Measurements from ENCODE around the gene USP31. TPM values are rescaled to one million over a fixed set of nuclear protein-coding genes. Genes with fewer than 3 reads are reported as not detected.

Gene USP31
- total RNA-seq, 1 donor from 2014 or later, result 7.7 TPM

GRCh38 chr16:23064639-23065038 is 84.6 kb downstream of the USP31 start:
- intact Hi-C loops (cut with micrococcal nuclease), result no loop called here

- intact Hi-C loops (cut with micrococcal nuclease), result no loop called here
These were observed 86.7 kb downstream of the USP31 start for GRCh38 chr16:23062524-23062923.

GRCh38 chr16:23061669-23062068 is 87.6 kb downstream of the USP31 start:
- intact Hi-C loops (cut with micrococcal nuclease), result loop anchor here (2.0 kb wide), 1 partner anchor 163 kb away; no protein-coding TSS in a partner anchor

GRCh38 chr16:23060458-23061320 is 88.6 kb downstream of the USP31 start:
- intact Hi-C loops (cut with micrococcal nuclease), result loop anchor here (2.0 kb wide), 1 partner anchor 162 kb away; no protein-coding TSS in a partner anchor

DNA sequence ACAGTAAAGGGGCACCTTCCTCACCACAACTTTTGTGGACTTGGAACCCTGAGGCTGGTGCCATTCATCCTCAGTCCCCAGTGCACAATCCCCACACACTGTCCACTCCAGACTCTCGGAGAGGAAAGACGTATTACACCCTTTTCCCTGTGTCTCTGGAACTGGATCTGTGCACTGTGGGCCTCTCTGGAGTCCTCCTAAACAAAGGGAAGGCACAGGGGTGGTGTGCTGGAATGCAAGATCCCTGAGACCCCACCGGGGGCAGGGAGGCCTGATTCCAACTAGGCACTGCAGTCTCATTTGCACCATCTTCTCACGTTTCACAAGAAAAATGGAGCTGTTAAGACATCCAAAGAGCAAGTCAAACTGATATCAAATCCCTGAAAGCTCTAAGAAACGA is 89.8 kb downstream of the USP31 start:
- intact Hi-C loops (cut with micrococcal nuclease), result no loop called here

DNA sequence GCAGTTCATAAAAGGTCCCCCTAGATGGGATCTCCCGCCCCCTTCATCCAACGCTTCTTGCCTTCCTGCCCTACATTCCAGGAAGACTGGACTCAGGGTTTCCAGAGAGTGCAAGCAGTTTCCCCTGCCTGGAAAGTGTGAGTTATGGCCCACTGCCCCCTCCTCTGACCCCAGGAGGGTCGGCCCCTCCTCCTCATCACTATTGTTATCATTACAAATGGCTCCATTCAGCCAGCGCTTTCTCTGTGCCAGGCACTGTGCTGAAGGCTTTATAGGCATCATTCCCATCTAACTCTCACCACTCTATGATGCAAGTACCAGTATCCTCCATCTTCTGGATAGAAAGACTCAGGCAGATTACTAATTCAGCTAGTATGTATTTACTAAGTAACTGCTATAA is 90.7 kb downstream of the USP31 start:
- intact Hi-C loops (cut with micrococcal nuclease), result no loop called here

- intact Hi-C loops (cut with micrococcal nuclease), result no loop called here
These were observed 92.1 kb downstream of the USP31 start for GRCh38 chr16:23057013-23057596.

GRCh38 chr16:23055481-23055880 is 93.8 kb downstream of the USP31 start:
- intact Hi-C loops (cut with micrococcal nuclease), result no loop called here

DNA sequence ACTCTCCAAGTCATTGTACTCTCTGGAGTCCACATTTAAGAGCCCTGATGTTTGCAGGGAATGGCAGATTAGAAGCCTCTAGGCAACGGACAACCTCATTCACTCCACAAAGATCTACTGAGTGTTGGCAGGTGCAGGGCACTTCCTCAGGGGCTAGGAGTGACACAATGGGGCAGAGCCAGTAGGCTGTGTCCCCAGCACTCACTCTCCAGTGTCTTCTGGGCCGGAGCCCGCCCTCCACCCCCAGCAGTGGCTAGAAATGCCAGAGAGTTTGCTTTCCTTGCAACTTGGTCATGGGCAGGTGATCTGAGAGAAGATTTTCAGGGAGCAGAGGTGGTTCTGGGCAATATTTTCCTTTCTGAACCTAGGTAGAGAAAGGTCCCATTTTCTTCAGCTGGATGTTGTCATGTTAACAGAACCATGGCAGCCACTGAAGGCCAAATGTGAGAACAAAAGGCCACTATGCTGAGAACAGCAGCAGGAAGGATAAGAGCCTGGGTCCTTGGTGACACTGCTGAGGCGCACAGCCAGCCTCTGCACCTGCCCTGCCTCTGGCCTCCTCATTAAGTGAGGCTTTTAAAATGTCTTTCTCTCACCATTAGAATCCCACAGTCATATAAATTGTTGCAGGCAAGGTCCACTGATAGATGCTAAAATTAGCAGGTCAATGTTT is 96.2 kb downstream of the USP31 start:
- intact Hi-C loops (cut with micrococcal nuclease), result no loop called here

DNA sequence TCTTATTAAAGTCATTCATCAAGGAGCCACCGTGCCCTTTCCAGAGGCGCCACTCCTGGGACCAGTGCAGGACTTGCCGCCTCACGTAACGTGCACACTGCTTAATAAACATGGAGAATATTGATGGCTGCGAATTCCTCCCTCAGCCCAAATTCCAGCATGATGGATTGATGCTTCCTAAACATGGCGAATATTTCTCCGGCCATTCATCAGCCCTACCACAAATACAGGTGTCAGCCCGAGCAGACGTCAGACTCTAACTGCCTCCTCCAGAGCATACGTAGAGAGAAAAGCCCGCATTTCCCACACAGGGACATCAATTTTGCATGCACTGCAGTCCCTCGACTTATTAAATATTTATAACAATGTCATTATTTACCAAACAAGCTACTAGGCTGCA is 97.0 kb downstream of the USP31 start:
- intact Hi-C loops (cut with micrococcal nuclease), result no loop called here

- intact Hi-C loops (cut with micrococcal nuclease), result no loop called here
These were observed 97.7 kb downstream of the USP31 start for GRCh38 chr16:23051587-23051986.

DNA sequence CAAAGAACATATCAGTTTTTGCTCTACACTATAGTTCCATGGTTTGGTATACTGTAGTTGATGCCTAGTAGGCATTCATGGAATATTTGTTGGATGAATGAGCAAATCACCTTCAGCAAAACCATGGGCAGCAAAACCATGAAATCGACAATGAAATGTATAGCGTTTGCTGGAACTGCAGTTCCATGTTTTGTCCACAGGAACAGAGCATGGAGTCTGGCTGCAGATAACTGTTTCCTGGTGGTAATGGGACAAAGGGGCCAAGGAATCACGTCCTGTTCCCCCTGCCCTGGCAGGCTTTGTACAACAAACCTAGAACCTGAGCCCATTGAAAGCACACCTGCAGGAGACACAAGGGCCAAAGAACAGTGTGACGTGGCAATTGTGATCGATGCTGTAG is 101.1 kb downstream of the USP31 start:
- intact Hi-C loops (cut with micrococcal nuclease), result no loop called here

DNA sequence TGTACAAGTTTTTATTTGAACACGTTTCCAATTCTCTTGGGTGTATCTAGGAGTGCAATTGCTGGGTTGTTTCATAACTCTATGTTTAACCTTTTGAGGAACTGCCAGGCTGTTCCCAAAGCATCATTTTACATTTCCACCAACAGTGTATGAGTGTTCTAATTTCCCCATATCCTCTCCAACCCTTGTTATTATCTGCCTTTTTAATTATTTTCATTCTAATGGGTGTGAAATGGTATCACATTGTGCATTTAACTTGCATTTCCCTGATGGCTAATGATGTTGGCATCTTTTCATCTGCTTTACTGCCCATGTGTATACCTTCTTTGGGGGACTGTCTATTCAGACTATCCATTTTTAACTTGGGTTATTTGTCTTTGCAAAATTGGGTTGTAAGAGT is 104.2 kb downstream of the USP31 start:
- intact Hi-C loops (cut with micrococcal nuclease), result no loop called here

GRCh38 chr16:23040246-23040645 is 109.0 kb downstream of the USP31 start:
- intact Hi-C loops (cut with micrococcal nuclease), result no loop called here

- intact Hi-C loops (cut with micrococcal nuclease), result no loop called here
These were observed 110.1 kb downstream of the USP31 start for GRCh38 chr16:23039118-23039517.

- intact Hi-C loops (cut with micrococcal nuclease), result no loop called here
These were observed 114.0 kb downstream of the USP31 start for GRCh38 chr16:23035240-23035639.

DNA sequence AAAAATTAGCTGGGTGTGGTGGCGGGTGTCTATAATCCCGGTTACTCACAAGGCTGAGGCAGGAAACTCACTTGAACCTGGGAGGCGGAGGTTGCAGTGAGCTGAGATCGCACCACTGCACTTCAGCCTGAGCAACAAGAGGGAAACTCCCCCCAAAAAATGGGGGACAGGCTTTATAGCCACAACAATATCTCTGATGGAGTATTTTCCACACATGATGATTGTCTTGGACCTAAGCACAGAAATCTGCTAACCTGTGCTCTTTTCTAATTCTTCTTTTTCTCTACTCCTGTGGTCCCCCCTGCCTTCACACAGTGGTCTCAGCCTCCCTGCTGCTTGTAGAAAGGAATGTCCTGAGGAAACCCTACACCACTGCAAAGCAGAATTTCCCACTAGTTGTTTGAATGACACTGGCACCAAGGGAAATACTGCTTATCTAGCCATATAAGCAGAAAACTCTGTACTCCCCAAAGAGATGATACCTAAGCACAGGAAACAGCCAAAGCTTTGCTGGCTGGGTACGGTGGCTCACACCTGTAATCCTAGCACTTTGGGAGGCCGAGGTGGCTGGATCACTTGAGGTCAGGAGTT is 117.6 kb downstream of the USP31 start:
- intact Hi-C loops (cut with micrococcal nuclease), result no loop called here

DNA sequence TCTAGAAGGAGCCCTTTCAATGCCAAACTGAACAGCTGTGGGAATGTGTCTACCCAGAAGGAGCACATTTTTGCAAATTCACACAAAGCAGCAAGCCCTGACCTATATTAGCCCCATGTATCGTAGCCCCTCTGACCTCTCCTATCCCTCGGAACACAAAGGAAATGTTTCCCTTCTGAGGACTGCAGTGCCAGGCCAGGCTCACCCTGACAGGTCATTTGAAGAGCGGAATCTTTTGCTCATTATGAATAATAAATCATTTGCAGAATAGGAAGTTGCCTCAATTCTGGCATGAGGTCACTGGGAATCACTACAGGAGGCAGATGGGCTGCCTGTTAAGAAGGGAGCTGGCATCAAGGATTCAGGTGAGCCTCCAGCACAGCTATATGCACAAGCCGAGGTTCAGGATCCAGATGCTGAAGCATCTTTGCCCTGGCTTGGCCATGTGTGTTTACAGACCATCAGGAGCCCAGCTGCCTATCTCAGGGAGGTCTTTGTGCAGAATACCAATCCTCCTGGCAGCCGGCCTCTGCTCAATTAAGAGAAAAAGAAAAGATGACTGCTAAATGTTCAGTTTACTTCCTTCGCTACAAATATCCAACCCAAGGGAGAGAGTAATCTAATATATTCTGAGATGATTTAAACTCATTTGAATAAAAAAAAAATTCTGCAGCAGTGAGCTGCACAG is 119.4 kb downstream of the USP31 start:
- intact Hi-C loops (cut with micrococcal nuclease), result no loop called here

DNA sequence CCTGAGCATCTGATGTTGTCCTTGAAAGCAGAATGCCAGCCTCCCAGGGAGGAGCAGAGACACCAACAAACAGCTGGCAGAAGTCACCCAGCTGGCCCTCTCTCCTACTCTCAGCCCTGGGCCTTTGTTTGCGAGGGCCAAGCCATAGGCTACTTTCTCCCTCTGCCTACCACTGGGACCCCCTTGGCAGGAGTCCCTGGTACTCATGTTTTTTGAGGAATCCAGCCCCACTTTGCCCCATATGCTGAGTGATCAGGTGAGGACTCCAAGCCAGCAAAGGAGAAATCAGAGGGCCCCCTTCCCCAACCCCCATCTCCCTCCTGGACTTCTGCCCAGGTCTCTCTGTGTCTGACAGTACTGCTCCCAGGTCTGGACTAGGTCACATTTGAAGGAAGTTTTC is 121.9 kb downstream of the USP31 start:
- intact Hi-C loops (cut with micrococcal nuclease), result no loop called here

DNA sequence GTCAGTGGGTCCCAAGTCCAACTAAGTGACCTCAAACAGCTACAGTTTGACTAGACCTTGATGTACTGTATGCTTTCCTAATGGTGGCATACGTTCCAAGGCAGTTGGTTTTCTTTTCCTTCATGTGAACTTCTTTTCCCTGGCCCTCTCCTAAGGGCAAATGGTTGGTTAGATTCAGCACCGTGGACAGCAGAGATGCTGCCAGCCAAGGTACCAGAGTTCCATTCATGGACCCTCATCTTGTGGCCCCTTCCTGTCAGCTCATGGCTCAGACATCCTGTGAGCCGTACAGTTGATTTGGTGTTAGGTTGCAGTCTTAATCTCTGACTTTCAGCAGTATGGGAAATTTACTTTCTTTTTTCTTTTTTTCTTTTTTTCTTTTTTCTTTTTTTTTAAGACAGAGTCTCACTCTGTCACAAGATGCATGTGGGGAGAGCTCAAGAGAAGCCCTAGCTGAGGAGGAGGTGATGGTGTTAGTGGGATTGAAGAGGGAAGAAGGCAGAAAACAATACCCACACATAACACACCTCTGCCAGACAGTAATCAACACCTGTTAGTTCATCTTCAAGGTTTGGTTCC is 122.4 kb downstream of the USP31 start:
- intact Hi-C loops (cut with micrococcal nuclease), result no loop called here

All from T-helper 2 cell treated with Interferon-gamma antibody and Interleukin-4, amounts not matched to agents 100 ng/mL and 5 ng/mL, for 36 hours (primary cell).